Activated CD4-positive, alpha-beta T cell treated with anti-CD3 and anti-CD28 coated beads, Interleukin-2, amount 50 U/mL, for 4 hours (primary cell): ENCODE measurements around the gene CHRNA4.

ENCODE experiments used
- DNase-seq, 2 experiments: peaks; one replicate each; pipeline ENCODE4 v3.0.0-alpha.2; 2020

The CHRNA4 gene

DNA sequence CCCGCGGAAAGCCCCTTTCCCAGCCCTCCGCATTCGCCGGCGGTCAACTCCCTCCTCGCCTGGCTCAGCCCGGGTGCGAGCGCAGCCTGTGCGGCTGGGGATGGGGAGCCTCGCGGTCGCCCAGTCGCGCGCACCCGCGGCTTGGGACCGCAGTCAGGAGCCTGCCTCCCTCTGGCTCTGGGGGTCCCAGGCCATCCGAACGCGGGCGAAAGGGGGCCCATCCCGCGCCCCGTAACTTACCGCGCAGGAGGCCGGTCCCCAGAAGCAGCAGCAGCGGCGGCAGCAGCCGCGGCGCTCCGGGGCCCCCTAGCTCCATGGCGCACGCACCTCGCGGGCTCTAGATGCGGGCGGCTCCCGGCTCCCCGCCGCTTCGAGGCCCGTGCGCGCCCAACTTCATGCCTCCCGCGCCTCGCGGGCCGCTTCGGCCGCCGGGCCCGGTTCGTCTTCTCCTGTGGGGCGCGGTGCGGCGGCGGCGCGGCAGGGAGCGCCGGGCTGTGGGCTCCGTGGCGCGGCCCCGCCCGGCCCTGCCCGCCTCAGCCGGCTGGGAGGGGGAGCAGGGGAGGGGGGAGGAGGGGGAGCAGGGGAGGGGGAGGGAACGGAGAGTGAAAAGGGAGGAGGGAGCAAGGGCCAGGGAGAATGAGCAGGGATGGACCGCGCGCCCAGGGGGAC lies at the start of gene CHRNA4:
Gene CHRNA4 (minus strand): TSS at position 500 of the 669 bp plus-strand sequence. CDS start 184 bp downstream, at position 316.
- DNase-seq: no peak

DNA sequence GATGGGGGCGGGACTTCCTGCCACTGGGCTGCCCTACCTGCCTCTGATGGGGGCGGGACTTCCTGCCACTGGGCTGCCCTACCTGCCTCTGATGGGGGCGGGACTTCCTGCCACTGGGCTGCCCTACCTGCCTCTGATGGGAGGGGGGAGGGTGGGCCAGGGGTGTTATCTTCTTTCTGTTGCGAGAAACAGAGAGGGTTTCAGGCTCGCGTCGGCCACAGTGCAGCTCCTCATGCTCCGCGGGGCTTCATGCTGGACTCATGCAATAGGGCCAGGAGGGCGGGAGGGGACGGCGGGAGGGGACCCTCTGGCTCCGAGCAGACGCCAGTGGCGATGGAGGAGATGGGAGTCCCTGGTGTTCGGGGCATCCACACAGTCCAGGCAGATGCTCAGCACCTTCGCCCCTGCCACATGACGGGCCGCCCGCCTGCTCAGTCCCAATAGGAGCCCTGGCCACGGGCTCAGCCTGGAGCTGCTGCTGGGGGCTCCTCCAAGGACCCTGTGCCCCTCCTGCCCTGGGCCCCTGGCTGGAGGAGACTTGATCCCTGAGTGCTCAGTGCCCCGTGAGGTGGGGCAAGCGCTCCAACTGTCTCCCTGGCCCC lies 48.8 kb upstream of the CHRNA4 start:
- no peak for DNase-seq

DNA sequence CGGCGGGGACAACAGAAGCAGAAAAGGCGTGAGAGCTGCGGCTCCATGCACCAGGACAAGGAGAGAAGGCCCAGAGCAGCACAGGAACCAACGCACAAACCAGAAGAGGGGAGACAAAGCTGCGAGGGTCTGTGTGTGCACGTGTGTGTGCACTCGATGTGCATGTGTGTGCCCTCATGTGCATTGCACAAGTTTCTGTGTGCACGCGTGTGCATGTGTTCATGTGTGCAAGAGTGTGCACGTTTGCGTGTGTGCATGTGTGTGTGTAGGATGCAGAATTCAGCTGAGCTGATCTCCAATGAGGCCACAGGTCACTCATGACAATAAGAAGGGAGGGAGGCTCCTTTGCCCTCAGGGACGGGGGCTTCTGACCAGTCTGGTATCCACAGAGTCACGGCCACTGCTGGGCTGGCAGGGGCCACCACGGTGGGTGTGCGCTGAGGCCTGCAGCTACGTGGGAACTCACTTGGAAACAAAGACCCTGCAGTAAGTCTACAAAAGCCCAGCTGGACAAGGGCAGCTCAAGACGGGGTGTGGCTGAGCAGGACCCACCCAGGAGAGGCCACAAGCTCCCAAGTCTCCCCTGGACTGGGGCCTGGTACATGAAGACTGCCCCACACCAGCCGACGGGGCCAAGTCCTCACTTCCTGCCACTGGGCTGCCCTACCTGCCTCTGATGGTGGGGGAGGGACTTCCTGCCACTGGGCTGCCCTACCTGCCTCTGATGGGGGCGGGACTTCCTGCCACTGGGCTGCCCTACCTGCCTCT lies 48.1 kb upstream of the CHRNA4 start:
- no peak for DNase-seq

DNA sequence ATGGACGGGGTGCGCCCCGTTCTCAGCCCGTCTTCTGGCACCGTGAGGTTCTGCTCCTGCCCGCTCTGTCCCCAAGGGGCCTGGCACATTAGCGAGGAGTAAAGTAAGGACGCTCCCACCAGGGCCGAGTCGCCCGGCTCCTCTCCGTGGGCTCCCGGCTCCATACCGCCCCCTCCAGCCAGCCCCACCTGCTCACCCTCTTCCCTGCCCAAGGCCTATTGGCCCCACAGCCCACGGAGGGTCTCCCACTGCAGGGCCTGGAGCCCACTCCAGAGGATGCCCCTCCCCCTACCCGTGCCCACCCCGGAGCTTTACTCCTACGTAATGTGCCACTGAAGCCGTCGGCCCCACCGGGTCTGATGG lies 47.5 kb upstream of the CHRNA4 start:
- no peak for DNase-seq

DNA sequence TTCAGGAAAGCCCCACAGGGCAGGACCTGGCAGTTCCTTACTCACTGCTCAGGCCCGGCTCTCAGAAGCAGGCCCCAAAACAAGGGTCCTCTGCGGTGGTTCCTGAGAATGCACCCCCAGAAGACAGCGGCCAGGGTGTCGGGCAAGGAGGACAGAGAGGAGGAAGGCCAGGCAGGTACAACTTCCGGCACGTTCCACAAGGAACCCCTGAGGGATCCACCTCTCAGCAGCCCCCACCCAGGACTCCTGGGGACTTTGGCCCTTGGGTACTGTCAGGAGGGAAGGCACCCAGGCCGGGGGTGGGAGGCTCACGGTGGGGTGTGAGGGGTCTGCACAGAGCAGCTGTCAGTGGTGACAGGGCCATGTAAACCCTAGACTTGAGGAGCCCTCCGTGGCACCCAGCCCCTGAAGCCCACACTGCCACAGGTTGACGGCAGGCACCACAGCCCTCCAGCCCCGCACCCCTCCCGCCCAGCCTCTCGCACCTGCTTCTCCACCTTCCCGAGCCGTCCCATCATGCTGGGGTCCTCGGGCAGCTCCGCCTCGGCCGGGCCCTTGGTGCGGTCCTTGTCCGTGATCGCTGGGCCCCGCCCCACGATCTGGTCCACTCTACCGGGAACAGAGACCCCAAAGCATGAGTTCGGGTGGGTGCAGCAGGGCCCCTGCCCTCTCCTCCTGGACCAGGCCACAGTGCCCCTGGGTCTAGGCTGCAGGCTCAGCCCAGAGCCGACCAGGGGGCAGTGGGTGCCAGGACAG lies 47.0 kb upstream of the CHRNA4 start:
- DNase-seq: no peak

DNA sequence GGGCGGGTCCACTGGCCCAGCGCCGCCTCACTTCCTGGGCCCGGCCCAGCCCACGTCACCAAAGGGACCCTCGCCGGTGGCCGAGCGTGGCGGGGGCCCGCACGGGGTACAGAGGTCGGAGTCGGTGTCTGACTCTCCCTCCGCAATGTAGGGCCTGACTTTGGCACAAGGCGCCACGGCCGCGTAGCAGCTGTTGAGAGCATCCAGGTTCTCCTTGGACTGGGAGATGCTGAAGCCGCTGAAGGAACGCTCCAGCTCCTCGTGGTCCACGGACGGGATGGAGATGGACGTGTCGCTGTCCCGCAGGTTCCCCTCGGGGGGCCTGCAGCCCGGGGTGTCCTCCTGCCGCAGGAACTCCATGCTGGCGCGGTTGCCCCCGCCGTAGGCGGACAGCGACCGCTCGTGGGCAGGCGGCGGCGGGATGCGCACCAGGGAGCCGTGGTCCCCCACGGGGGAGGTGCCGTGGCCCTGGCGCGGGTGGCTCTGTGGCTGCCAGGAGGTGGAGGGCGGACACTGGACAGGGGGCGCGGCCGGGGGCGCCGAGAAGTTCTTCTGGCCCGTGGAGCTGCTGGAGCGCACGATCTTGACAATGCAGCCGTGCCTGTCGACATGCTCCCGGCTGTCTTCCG lies 45.6 kb upstream of the CHRNA4 start:
- DNase-seq: no peak

DNA sequence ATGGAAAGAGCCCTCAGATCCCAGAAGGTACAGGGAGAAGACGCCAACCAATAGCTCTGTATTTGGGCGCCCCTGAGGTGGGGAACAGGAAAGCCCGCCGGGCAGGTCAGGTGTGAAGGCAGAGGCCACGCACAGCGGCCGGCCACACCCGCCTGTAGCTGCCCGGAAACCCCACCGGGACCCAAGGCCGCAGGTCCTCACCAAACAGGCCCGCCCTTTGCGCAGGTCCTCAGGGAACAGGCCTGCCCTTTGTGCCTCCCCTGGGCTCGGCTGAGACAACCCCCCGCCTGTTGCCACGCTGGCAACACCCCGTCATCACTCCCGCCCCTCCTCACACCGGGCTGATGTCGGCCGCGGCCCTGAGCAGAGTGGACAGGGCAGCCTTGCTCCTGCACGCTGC lies 44.9 kb upstream of the CHRNA4 start:
- no peak for DNase-seq

DNA sequence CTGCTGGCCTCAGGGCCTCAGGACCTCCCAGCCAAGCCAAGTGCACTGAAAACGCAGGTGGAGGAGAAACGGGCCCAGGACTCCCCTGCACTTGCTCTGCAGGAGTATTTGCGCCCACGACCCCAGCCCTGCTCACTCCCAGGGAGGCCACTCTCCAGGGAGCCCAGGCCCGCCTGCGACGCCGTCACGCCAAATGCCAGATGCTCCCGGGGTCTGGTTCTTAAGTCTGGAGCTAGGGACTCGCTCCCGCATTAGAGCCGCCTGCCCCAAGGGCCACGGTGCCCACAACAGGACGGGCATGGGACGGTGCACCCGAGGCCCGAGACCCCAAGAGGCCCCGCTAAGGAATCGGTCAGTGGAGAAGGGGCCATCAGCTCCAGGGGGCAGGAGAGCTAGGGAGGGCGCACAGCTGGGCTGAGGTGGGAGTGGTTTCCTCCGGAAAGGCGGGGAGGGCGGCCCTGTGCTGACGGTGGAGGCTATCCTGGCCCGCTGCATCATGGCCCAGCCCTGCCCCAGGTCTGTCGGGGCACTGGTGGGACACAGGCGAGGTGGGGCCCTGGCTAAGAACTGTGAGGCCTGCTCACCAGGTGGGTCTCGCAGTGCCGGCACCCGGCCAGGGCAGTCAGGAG lies 44.1 kb upstream of the CHRNA4 start:
- DNase-seq: no peak

DNA sequence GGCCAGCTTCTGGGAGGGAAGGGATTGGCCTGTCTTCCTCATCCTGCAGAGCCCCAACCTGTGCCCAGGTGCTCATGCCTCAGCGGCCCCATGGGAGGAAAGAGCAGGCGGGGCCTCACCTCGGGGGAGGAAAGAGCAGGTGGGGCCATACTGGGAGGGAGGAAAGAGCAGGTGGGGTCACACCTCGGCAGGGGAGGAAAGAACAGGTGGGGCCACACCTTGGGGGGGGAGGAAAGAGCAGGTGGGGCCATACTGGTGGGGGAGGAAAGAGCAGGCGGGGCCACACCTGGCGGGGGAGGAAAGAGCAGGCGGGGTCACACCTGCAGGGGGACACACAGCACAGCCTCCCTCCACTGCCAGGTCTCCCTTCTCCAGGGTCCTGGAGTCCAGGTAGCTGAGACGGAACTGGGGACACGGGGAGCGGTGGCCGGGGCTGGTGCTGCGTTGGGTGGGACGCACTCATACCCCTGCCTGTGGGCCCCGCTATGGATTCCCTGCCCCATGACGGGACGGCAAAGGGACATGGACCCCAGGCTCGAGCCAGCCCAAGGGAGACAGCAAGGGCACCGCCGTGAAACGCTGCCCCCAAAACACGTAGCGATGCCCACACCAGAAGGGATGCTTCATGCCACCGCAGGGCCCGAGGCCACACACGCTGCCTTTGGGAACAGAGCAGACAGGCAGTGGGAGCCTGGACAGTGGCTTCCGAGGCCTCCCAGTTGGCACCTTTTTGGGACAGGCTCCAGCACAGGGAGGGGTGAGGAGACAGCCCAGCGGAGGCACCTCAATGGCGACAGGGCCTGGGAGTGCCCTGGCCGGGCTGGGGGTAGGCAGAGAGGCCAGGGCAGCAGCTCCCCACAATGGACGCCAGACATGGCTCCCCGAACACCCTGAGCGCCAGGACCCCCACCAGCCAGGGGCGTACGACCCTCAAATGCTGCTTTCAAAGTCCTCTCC lies 43.3 kb upstream of the CHRNA4 start:
- DNase-seq: no peak

DNA sequence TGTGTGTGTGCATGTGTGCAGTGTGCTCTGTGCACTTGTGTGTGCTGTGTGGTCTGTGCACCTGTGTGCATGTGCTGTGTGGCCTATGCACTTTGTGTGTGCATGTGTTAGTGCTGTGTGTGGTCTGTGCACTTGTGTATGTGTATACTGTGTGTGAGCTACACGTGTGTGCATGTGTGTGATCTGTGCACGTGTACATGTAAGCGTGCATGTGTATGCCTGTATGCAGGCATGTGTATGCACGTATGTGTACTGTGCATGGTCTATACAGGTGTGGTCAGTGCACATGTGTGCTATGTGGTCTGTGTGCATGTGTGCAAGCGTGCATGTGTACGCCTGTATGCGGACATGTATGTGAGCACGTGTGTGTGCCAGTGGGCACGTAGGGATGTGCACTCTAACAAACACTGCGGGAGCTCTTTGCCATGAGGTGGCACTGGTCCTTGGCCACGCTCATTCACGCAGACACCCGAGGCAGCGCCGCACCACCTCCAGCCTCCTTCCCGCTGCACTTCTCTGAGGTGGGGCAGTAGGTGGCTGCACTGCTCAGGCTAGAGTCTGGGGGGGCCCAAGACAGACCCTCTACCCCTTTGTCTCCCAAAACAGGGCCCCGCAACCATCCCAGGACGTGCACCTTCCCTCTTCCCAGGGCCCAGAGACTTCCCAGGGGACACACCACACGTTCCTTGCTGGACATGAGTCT lies 42.4 kb upstream of the CHRNA4 start:
- no peak for DNase-seq

DNA sequence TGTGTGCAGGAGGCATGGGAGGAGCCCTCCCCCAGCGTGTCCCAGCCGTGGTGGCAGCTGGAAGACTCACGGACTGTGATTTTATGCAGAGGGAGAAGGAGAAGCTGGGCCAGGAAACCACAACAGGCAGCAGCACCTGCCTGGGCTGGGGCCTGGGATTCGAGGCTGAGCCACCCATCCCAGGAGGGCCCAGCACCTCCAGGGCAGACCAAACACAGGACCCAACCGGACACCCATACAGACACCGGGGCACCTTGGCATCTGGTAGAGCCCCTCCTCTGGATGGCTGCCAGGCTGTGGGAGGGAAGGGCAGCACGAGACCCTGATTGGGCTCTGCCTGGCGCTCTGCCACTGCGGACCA lies 41.7 kb upstream of the CHRNA4 start:
- DNase-seq: no peak

DNA sequence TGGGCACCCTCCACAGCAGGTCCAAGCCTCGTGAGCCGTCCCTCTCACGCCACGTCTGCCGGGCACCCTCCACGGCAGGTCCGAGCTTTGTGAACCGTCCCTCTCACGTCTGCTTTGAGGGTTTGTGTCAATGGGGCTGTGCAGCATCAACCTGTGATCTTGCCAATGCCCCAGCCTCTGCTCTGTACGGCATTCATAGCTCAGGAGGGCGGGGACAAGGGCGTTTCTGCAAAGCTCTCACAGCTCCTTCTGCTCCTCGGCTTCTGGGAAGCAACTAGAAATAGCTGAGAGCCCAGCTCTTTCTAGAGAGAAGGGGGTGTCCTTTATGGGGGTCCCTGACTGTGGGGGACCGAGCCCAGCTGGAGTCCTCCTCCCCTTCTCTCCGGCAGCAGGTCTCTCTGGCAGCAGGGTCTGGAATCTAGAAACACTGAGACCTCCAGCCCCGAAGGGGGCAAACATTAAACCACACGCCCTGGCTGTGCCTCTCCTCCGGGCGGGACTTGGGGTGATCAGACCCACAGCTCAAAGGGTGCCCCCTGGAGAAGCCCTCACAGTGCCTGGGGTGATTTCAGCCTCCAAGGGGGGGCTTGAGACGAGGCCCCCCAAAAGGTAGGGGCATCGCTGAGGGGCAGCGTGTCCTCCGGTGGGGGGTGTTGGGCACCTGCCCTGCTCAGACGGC lies 41.2 kb upstream of the CHRNA4 start:
- no peak for DNase-seq

DNA sequence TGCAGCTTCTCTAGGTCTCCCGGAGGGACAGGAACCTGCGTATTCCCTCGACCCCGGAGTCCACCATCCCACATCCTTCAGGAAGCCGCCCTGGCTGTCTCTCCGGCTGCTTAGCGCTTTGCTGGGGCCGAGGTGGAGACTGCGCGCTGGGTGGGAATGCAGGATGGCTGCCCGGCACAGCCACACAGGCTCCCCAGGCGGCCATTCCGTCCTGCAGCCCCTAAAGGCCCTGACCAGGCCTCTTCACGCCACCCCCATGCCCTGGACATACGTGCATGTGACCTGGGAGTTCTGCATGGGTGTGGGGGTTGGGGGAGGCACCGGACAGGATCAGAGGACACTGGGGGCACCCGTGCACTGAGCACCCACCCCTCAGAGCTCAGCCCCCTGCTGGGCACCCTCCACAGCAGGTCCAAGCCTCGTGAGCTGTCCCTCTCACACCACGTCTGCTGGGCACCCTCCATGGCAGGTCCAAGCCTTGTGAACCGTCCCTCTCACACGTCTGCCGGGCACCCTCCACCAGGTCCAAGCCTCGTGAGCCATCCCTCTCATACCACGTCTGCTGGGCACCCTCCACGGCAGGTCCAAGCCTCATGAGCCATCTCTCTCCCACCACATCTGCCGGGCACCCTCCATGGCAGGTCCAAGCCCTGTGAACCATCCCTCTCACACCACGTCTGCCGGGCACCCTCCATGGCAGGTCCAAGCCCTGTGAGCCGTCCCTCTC lies 40.4 kb upstream of the CHRNA4 start:
- DNase-seq: no peak

DNA sequence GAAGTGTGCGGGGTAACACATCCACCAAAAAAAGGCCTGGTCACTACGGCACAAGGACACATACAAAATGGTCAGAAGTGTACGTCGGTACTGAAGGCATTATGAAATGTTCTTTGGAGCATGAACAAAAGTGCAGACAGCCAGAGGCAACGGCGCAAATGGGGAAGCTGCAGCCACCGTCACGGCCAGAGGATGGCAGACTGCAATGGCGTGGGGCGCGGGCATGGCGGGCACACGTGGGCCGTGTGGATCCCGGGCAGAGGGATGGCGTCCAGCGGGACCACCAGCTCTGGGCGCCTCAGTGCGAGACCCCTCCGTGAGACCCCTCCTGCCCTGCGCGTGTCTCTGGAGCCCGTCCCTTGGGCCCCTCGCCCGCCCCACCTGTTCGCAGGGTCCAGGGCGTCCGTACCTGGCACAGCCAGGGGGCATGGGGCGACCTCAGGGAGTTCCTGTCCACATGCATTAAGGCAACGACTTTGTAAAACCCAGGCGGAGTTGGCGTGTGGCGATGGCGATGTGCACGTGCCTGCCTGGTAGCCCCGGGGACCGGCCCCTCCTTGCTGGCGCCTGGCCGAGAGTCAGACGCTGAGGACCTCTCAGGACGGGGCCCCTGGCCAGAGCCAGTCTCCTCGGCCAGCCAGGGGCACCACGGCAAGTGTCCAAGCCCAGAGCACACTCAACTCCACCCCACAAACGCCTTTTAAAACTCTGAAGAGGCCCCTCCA lies 39.5 kb upstream of the CHRNA4 start:
- DNase-seq: no peak

DNA sequence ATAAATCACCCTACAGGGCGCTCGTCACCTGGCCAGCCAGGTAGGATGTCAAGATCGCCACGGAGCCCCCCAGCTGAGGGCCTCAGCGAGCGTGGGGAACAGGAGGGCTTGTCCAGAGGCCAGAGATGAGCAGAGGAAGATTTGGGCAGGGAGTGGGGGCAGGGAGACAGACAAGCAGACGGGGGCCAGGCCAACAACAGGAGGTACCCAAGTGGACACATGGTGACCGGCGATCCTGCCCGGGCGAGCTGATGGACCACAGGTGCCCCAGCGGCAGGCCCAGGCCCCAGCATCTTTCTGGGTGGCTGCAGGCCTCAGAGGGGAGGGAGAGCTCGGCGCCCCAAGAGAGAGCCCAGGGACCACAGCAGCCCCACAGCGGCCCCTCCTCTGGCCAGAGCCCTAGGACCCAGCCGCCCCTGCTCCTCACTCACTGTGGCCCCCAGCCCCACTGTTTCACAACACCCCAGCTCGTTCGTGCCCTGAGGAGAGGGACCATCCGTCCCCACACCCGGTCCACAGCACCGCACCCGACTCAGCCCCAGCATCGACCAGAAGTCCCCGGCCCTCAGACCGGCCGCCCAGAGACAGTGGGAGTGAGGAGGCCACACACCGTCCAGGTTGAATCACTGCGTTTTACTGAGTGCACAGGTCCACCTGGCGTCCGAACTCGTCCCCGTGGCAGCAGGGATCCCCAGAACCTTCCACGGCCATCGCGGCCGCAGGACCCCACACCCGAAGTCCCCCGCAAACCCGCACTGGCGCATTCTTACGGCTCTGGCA lies 38.6 kb upstream of the CHRNA4 start:
- DNase-seq: no peak

DNA sequence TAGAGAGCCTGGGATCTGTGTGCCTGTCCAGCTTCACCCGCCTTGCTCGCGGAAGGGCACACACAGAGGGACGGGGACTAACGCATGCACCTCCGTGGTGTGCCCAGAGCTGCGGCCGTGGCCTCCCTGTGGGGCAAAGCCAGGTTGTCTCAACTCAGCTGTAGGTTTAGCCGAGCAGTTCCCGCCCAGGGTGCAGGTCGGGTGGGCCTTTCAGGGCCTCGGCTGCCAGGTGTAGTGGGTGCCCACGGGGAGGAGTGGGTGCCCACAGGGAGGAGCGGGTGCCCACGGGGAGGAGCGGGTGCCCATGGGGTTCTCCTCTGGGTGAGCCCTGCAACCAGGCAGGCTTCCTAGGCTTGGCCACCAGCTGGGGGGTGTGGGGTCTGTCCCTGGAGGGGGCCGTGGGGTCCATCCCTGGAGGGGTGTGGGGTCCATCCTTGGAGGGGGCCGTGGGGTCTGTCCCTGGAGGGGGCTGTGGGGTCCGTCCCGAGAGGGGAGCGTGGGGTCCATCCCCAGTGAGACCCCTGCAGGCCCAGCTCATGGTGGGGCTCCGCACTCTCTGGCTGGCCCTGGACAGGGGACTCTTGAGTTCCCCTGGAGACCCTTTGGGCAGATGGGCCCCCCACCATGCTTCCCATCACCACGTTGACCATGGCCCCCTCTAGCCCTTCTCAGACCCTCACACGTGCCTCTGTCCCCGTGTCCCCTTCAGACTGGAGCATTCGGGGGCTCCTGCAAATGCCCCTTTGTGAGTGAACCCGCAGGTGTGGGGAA lies 37.8 kb upstream of the CHRNA4 start:
- no peak for DNase-seq

DNA sequence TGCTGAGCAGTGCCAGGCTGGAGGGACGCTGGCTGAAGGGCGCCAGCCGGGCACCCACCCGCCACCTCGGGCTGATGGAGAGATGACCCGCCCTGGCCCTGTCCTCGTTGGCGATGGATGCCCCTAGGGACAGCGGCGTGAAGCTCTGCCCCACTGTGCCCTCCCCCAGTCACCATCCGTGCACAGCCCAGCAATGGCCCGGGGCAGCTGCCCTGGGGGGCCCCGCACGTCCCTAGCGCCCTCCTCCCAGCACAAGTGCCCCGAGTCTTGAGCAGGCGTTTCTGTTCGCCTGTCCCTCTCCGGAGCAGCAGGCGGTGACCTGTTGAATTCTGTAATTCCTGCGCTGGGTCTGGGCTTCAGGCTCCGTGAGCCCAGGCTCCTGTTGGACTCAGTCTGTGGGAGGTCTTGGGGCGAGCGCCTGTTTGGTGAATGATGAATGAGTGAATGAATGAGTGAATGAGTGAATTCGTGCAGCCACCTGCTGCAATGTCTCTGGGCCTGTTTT lies 36.8 kb upstream of the CHRNA4 start:
- DNase-seq: no peak
